DOHH2 (cell line): ENCODE results near the gene CNTNAP2.

ENCODE experiments used
- H3F3A ChIP-seq: fragments of 200-600 bp; sonication (generic), shearing (Covaris generic); 2 replicates; pipeline ENCODE4 v1.6.0; 2016; ENCODE audit warnings: antibody characterized with exemption, mild to moderate bottlenecking; ENCODE audit not compliant: control insufficient read depth, insufficient read depth
- H3K27ac ChIP-seq: fragments of 200-600 bp; sonication (generic); 2 replicates; pipeline ENCODE4 v1.5.1; 2014; ENCODE audit warnings: low read depth, mild to moderate bottlenecking, low read length, moderate library complexity
- H3K27me3 ChIP-seq: fragments of 200-600 bp; sonication (generic); 2 replicates; pipeline ENCODE4 v1.6.1; 2014; ENCODE audit warnings: mild to moderate bottlenecking, low read length, mixed read lengths; ENCODE audit not compliant: control insufficient read depth
- H3K36me3 ChIP-seq: fragments of 200-600 bp; sonication (generic); 2 replicates; pipeline ENCODE4 v1.6.1; 2014; ENCODE audit warnings: mild to moderate bottlenecking, low read length, moderate library complexity, mixed read lengths; ENCODE audit not compliant: control insufficient read depth
- H3K4me1 ChIP-seq: fragments of 200-600 bp; sonication (generic); 2 replicates; pipeline ENCODE4 v1.6.1; 2014; ENCODE audit warnings: mild to moderate bottlenecking, low read length, mixed read lengths; ENCODE audit not compliant: control insufficient read depth
- H3K4me2 ChIP-seq: fragments of 200-600 bp; sonication (generic); 2 replicates; pipeline ENCODE4 v1.6.0; 2014; ENCODE audit warnings: mild to moderate bottlenecking, low read length, moderate library complexity
- H3K4me3 ChIP-seq: fragments of 200-600 bp; sonication (generic); 2 replicates; pipeline ENCODE4 v1.5.1; 2014; ENCODE audit warnings: mild to moderate bottlenecking, low read length, mixed read lengths
- H3K79me2 ChIP-seq: fragments of 200-600 bp; sonication (generic); 2 replicates; pipeline ENCODE4 v1.6.1; 2014; ENCODE audit warnings: mild to moderate bottlenecking, low read length, mixed read lengths; ENCODE audit not compliant: control insufficient read depth
- H3K9me2 ChIP-seq: fragments of 200-600 bp; sonication (generic); replicated peaks from 2 replicates; pipeline ENCODE4 v1.6.1; 2014; ENCODE audit warnings: mild to moderate bottlenecking, low read length, mixed read lengths; ENCODE audit not compliant: control insufficient read depth
- H3K9me3 ChIP-seq: fragments of 200-600 bp; sonication (generic); 2 replicates; pipeline ENCODE4 v1.6.1; 2014; ENCODE audit warnings: antibody characterized with exemption, low read length, mixed read lengths; ENCODE audit not compliant: control insufficient read depth, insufficient read depth
- H4K20me1 ChIP-seq: fragments of 200-600 bp; sonication (generic); 2 replicates; pipeline ENCODE4 v1.6.0; 2014; ENCODE audit warnings: low read depth, mild to moderate bottlenecking, antibody characterized with exemption, low read length, moderate library complexity; ENCODE audit not compliant: control insufficient read depth, insufficient read depth
- CTCF ChIP-seq: fragments of 200-600 bp; sonication (generic); IDR thresholded peaks from one replicate; pipeline ENCODE4 v1.5.1; 2014; ENCODE audit warnings: antibody characterized with exemption, mild to moderate bottlenecking, low read depth, low read length; ENCODE audit not compliant: poor library complexity, severe bottlenecking
- EZH2phosphoT487 ChIP-seq: fragments of 200-600 bp; sonication (generic); IDR thresholded peaks from 2 replicates; pipeline ENCODE4 v1.6.1; 2017; ENCODE audit warnings: borderline replicate concordance, mild to moderate bottlenecking, antibody characterized with exemption, low read length, moderate library complexity, mixed read lengths

CNTNAP2 gene

GRCh38 chr7:147411096-147411495 lies 1294.5 kb downstream of the CNTNAP2 start:
- H3K9me2 ChIP-seq, result no peaks in the 10 kb centered on the region
- no peaks in the 10 kb centered on the region for H4K20me1 ChIP-seq
- no peaks in the 10 kb centered on the region for H3K27me3 ChIP-seq
- 0 out of 2 replicates have a peak, but pooled peaks cover 3% of the 10 kb centered on the region for H3K9me3 ChIP-seq
- TF ChIP-seq CTCF, result no peak
- no peak overlapping the region for H3K27ac ChIP-seq
- no peaks in the 10 kb centered on the region for H3F3A ChIP-seq
- H3K36me3 ChIP-seq, result no peaks in the 10 kb centered on the region
- no peak overlapping the region for H3K4me3 ChIP-seq
- no peaks in the 10 kb centered on the region for H3K79me2 ChIP-seq
- no peak overlapping the region for H3K4me2 ChIP-seq
- no peaks in the 10 kb centered on the region for H3K4me1 ChIP-seq

- TF ChIP-seq EZH2phosphoT487 (no peak), CTCF (no peak)
- Histone ChIP-seq H3K79me2 (no peaks in the 10 kb centered on the region), H4K20me1 (no peaks in the 10 kb centered on the region), H3K9me2 (no peaks in the 10 kb centered on the region), H3K27me3 (no peaks in the 10 kb centered on the region), H3K9me3 (0 out of 2 replicates have a peak, but pooled peaks cover 3% of the 10 kb centered on the region), H3K4me2 (no peak overlapping the region), H3K4me3 (no peak overlapping the region), H3K4me1 (no peaks in the 10 kb centered on the region), H3K36me3 (no peaks in the 10 kb centered on the region), H3F3A (no peaks in the 10 kb centered on the region), H3K27ac (no peak overlapping the region)
These were observed 1295.5 kb downstream of the CNTNAP2 start for GRCh38 chr7:147412109-147412508.

- H3K27me3 ChIP-seq, result no peaks in the 10 kb centered on the region
- H3K9me3 ChIP-seq, result 0 out of 2 replicates have a peak, but pooled peaks cover 2% of the 10 kb centered on the region
- H4K20me1 ChIP-seq, result no peaks in the 10 kb centered on the region
- no peak overlapping the region for H3K4me2 ChIP-seq
- H3K9me2 ChIP-seq, result no peaks in the 10 kb centered on the region
- TF ChIP-seq EZH2phosphoT487 (no peak), CTCF (no peak)
- no peaks in the 10 kb centered on the region for H3K4me1 ChIP-seq
- H3F3A ChIP-seq, result no peaks in the 10 kb centered on the region
- H3K36me3 ChIP-seq, result no peaks in the 10 kb centered on the region
- H3K27ac ChIP-seq, result no peak overlapping the region
- H3K4me3 ChIP-seq, result no peak overlapping the region
- H3K79me2 ChIP-seq, result no peaks in the 10 kb centered on the region
These were observed 1296.4 kb downstream of the CNTNAP2 start for GRCh38 chr7:147412782-147413556.
